Hepatocyte (in vitro differentiated cells): ENCODE measurements around the gene DNAJB12.

Source experiments
- CTCF ChIP-seq: fragments of 200-600 bp; sonication (generic); IDR thresholded peaks from 2 replicates; pipeline ENCODE4 v1.5.1; 2016; ENCODE audit warnings: antibody characterized with exemption, mild to moderate bottlenecking; ENCODE audit not compliant: poor library complexity
- EZH2 ChIP-seq: fragments of 200-600 bp; sonication (generic); IDR thresholded peaks from 2 replicates; pipeline ENCODE4 v1.6.1; 2016; ENCODE audit warnings: antibody characterized with exemption, mild to moderate bottlenecking, borderline replicate concordance

- no peak for TF ChIP-seq CTCF
- TF ChIP-seq EZH2: no peak
Observed at GRCh38 chr10:72310241-72310633, 44.5 kb downstream of the DNAJB12 start.
